ENCODE measurements around the gene C4orf46.
A peak's percentile ranks its signal among the peaks of the same experiment; 100 is the strongest.
"Not testable (repeated sequence)": the region's sequence is repeated elsewhere in the genome, so short reads cannot be mapped to it uniquely, and the experiment has no call there.

C4orf46 gene

DNA sequence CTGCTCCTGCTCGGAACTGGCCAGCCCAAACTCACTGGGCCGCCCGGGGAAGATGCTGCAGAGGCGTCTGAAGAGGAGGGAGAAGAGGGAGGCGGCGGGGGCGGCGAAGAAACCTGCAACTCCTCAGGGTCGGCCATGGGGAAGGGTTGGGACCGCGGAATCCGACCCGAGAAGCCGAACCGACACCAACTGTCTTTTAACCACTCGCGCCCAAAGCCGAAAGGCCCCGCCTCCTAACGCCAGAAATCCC is at the start of gene C4orf46:
TSS of gene C4orf46 (minus strand) at position 223 of the 250 bp plus-strand sequence. CDS start at position 137, 86 bp downstream.
- DNase-seq, result peak; percentile 94

DNA sequence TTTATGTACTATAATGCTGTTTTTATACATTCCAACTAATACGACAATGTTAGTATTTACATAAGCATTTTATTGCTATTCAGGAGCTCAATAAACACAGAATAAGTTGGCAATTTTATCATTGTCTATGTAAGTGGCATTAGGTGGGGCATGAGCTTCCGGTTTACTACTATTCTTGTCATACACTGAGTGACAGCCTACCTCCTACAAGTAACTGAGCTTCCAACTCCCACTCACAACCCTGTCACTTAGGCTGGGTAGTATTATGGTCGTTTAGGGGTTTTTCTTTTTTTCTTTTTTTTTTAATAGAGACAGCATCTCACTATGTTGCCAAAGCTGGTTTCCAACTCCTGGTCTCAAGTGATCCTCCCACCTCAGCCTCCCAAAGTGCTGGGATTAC is 44.1 kb upstream of the C4orf46 start:
- no peak for DNase-seq

DNA sequence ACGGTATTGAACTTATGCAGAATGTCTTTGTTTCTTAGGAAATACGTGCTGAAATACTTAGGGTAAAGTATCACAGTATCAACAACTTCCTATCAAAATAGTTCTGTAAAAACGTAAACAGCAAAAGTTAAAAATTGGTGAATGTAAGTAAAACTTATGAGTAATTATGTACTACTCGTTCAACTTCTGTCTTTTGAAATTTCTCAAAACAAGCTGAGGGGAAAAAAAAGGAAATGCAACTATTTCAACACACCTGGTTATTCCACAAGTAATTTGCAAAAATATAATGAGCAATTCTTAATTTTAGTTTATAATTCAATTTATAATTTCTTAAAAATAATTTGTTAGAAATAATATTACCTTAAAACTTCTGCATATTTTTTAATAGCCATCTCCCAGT is 43.2 kb upstream of the C4orf46 start:
- DNase-seq, result no peak

DNA sequence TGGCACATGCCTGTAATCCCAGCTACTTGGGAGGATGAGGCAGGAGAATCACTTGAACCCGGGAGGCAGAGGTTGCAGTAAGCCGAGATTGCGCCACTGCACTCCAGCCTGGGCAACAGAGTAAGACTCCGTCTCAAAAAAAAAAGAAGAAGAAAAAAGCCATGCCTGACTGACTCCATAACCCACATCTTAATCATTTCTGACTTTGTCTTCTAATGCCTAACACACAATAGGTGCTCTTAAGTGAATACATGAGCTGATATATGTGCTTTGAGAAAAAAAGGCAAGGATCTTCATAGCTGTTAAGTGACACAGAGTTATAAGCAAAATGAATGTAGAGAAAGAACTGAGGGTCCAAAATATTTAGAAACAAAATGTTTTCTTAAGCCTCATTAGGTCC is 40.9 kb upstream of the C4orf46 start:
- not testable (repeated sequence) for DNase-seq

DNA sequence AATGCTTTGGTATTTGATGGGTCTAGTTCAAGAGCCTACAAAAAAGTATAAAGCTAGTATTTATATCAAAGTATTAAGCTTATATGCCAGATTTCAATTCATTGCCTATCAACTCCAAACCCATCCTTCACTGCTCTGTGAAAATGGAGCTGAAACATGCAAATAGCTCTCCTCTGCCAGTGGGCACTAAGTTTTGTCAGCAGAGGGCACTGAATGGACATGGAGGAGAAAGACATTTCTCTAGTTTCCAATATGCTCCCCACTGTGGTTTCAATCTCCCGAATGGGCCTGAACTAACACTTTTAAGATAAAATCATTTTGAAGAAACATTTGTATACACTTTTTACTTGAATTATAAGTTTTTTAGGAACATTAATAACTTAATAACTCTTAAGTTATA is 39.1 kb upstream of the C4orf46 start:
- no peak for DNase-seq

DNA sequence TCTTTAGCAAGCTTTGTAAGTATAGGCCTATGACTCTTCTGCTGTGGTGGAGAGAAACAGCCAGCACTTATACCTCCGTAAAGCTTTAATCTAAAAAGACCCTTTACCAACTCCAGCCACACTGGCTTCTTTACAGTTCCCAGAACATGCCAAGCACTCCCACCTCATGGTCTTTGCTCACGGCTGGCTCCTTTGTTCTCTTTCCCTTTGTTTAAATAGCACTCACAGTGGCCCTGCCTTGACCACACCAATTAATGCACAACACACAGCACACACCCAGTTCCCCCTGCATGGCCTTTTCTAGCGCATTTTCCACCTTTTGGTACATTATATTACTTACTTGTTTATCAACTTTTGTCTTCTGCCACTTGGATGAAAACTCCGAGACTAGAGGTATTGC is 32.6 kb upstream of the C4orf46 start:
- no peak for DNase-seq

DNA sequence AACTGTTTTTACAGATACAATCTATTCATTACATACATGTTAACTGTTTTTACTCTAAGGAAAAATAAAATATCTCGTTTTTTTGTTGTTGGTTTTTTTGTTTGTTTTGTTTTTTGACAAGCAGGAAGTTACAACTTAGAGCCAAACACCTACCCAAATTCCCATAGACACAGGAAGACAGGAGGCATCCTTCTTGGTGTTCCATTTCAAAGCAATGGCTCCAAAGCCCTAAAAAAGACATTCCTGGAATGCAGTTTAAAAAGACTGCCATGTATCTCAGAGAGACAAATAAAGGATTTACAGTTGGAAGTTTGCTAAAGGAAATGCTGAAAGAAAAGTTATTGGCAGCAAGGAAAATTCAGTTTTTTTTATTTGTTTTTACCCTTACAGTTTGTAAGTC is 17.1 kb upstream of the C4orf46 start:
- DNase-seq, result no peak

DNA sequence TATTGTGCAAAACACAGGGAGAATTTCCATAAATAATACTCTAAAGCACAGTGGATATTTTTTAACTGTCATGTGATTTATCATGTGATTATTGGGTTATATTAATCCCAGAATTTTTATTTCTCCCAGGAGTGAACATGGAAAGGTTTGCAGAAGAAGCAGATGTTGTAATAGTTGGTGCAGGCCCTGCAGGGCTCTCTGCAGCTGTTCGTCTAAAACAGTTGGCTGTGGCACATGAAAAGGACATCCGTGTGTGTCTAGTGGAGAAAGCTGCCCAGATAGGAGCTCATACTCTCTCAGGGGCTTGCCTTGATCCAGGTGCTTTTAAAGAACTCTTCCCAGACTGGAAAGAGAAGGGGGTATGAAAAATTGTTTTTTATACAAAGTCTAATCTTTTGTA is 10.4 kb upstream of the C4orf46 start:
- DNase-seq, result no peak

DNA sequence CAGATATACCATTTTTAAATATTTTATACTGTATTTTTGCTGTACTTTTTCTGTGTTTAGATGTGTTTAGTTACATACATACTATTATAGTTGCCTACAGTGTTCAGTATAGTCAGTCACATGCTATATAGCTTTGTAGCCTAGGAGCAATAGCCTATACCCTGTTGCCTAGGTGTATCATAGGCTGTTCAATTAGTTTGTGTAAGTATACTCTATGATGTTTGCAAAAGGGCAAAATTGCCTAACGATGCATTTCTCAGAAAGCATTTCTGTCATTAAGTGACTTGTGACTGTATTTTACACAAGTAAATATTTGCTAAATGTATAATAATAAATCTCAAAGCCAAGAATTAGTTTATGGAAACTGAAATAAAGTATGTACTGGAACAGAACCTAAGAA is 9.9 kb upstream of the C4orf46 start:
- DNase-seq, result no peak

DNA sequence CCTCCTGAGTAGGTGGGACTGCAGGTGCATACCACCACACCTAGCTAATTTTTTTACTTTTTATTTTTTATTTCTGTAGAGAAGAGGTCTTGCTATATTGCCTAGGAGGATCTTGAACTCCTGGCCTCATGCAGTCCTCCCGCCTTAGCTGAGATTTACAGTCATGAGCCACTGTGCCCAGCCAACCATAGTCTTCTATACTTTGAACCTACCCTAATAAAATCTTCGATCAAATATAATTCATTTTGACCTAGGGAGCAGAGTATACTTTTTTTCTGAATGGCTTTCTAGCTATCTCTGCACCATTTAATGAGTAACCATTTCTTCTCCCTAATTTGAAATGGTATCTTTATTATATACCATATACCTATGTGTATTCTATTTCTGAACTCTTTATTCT is 7.1 kb upstream of the C4orf46 start:
- no peak for DNase-seq

DNA sequence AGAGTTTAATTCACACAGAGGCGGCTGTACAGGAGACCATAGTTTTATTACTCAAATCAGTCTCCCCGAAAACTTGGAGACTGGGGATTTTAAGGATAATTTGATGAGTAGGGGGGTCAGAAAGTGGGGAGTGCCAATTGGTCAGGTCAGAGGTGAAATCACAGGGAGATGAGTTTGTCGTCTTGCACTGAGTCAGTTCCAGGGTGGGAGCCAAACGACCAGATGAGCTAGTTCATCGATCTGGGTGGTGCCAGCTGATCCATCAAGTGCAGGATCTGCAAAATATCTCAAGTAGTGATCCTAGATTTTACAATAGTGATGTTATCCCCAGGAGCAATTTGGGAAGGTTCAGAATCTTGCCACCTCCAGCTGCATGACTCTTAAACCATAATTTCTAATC is 4.4 kb upstream of the C4orf46 start:
- no peak for DNase-seq

DNA sequence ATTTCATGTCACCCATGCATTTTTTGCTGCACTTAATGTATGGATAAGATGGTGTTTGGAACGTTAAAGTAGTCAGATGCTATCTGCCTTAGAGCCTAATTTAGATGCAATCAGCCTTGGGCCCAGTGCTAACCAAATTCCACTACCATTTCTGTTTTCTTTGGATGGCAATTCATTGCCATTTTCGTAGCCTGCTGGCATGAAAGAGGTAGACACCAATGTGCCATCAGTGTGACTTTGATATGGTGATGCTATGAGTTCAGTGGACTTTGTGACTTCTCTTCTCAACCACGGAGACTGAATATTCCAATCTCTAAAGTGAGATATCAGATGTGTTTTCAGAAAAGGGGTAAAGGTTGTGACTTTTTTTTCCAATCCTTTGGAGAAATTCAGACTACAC is 1.9 kb upstream of the C4orf46 start:
- no peak for DNase-seq

DNA sequence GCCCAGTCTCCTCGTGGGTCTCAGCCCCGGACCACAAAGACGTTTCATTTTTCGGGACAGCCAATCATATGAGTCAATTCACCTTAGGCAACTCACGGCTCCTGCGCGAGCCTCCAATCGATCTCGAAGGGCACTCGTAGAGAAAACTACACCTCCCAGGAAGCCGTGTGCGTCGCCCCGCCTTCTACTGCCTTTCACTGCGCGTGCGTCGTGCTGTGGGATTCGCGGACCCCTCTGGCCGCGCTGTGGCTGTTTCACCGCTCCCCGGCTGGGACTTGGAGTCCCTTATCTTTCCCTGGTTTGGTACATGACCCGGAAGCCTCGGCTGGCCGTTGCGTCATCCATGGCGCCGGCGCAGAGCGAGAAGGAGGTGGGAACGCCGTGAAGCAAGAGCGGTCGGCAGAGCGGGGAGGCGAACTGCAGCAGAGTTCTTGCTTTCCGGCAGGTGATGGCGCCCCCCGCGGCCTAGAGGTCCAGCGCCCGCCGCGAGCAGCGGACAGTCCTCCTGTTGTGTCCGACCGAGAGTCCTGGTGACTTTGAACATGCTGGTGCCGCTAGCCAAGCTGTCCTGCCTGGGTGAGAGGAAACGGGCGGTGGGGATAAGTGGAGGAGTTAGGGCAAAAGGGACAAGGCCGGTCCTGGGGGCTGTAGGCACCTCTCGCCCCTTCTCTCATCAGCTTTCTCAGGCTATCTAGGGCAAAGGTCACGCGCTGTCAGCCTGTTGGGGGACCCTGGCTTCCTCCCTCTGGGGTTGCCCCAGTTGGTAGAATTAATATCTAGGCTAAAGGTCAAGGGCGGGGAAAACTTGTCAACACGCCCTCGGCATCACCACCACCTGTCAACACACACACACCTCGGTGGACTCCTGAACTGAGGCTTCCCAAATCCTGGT is 474 bp upstream of the C4orf46 start, which contains the start of gene ETFDH:
TSS of gene ETFDH (plus strand) at position 382 of the 892 bp plus-strand sequence. CDS start at position 543, 161 bp downstream.
- DNase-seq, result peak; percentile 98

DNA sequence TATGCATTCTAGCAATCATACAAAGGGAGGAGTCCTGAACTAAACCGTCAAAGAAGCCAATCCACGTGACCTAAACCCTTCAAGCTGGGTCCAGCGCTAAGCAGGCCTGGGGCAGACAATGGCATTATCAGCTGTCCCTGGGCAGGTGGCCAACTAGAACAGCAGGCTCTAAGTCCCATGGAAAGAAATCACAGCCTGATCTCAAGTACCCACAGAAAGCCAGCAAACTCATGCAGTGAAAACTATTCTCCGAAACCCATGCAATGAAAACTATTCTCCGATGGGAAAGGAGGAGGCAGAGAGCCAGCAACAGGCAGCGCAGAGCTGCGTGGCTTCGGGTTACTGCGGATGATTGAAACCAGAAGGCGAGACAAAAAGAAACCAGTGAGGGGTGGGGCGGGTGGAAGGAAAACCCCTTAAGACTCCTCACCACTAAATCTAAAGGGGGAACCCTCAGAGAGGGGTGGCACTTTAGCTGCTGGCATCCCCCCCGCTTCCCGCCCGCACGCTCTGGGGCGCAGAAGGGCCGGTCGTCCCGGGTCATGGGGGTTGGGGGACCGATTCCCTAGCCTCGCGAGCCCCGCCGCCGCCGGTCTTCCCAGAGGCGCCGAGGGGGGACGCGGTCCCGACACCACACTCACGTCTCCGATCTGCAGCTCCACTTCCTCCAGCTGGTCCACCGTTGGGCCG is 567 bp downstream of the C4orf46 start:
- DNase-seq, result peak; percentile 83

DNA sequence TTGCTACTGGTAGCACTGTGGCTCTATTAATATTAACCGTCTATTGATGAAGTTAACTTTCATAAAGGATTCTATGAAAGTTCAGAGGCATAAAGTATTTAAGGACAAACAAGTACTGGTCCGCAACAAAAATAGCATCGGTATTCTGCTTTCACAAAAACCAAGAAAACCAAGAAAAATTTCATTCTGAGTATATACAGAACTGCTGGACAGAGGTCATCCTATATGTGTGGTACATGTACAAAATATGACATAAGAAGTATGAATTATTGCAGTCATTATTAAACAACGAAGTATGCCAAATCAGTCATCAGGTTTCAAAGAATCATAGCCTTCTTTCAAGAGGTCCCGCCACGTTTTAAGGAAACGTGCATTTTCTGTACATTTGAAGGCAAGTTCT is 2.4 kb downstream of the C4orf46 start:
- no peak for DNase-seq

DNA sequence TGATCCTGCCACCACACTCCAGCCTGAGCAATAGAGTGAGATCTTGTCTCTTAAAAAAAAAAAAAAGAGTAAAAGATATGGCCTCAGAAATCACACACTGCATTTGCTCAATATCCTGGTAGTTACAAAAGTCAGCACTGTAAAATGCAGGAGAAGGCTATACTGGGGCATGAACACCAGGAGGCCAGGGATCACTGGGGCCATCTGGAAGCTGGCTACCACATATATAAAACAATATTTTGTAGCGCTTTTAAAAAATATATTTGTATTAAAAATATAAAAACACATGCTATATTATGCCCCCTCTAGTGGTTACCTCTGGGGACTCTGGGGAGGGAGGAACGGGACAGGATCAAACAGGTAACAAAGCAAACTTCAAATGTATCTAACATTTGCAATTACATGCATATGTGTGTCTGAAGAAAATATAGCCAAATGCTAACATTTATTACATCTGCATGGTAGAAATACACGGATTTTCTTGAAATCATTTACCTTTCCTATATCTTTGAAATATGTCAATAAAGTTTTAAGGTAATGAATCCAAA is 4.0 kb downstream of the C4orf46 start:
- DNase-seq, result no peak

DNA sequence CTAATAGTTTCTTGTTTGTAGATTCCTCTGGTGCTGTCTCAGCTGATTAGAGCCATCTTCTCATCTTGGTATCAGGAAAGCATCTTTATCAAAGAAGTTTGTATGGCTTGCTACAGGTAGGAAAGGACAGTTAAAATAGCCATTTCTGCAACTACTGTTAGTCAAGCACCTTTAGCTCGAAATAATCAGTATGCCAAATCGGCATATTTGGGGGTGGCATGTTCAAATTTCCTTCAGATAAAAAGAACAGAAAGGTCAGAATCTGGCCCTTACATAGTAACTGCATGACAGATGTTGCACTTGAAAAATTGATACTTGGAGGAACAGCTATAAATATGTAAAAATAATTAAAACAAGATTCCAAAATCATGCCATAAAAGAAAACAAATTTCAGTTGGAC is 4.8 kb downstream of the C4orf46 start:
- no peak for DNase-seq

DNA sequence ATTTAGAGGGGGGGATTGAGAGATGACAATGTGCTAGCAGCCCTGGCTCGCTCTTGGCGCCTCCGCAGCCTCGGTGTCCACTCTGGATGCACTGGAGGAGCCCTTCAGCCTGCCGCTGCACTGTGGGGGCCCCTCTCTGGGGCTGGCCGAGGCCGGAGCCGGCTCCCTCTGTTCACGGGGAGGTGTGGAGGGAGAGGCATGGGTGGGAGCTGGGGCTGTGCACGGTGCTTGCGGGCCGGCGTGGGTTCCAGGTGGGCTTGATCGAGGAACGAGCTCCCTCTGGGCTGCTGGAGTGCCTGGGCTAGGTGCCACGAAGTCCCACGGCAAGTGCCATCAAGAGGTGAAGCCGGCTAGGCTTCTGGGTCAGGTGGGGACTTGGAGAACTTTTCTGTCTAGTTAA is 6.9 kb downstream of the C4orf46 start:
- DNase-seq, result no peak

DNA sequence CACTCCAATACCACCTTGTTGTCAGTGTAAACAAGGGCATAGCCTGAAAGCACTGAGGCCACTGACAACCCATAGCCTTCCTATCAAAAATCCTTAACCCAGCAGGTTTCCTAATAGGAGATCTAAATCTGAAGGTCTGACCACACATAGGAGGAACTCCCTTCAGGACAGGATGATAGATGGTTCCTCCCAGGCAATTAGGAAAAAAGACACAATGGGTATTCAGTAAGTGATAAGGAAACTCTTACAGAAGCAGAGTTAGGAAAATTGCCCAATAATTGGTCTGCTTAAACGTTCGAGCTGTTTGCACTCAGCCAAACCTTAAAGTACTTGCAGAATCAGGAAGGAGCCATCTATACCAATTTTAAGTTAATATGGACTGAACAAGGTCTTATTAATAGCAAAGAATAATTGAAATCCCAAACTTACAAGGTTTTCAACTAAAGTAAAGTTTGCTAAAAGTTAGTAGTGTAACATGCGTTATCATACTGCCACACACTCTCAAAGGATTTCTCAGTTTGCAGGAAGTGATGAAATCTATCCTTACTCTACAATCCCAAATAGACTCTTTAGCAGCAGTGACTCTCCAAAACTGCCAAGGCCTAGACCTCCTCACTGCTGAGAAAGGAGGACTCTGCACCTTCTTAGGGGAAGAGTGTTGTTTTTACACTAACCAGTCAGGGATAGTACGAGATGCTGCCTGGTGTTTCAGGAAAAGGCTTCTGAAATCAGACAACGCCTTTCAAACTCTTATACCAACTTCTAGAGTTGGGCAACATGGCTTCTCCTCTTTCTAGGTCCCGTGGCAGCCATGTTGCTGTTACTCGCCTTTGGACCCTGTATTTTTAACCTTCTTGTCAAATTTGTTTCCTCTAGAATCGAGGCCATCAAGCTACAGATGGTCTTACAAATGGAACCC is 7.7 kb downstream of the C4orf46 start:
- DNase-seq, result not testable (repeated sequence)

DNA sequence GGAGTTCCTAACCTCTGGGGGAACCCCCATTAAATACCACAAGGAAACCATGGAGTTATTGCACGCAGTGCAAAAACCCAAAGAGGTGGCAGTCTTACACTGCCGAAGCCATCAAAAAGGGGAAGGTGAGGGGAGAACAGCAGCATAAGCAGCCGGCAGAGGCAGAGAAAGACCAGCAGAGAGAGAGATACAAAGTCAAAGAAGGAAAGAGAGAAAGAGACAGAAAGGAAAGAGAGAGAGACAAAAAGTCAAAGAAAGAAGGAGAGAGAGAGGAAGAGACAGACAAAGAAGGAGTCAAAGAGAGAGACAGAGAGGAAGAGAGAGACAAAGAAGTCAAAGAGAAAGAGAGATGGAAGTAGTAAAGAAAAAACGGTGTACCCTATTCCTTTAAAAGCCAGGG is 8.4 kb downstream of the C4orf46 start:
- not testable (repeated sequence) for DNase-seq

DNA sequence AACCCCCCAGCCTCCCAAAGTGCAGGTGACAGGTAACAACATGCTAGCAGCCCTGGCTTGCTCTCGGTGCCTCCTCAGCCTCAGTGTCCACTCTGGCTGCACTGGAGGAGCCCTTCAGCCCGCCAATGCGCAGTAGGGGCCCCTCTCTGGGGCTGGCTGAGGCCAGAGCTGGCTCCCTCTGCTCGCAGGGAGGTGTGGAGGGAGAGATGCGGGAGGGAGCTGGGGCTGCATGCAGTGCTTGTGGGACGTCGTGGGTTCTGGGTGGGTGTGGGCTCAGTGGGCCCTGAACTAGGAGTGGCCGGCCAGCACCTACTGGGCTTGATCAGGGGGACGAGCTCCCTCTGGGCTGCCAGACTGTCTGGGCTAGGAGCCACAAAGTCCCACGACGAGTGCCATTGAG is 14.4 kb downstream of the C4orf46 start:
- DNase-seq, result no peak

DNA sequence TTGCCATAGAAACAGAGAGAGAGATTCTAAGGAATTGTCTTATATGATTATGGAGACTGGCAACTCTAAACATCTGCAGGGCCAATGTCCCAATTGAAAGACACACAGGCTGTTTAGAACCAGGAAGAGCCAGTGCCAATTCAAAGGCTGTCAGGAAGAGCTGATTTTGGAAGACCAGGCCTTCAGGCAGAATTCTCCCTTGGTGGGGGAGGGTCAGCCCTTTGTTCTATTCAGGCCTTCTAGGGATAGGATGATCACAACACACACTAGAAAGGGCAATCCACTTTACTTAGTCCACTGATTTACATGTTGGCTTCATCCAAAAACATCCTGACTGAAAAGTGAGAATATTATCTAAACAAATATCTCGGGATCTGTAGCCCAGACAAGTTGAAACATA is 15.2 kb downstream of the C4orf46 start:
- no peak for DNase-seq

DNA sequence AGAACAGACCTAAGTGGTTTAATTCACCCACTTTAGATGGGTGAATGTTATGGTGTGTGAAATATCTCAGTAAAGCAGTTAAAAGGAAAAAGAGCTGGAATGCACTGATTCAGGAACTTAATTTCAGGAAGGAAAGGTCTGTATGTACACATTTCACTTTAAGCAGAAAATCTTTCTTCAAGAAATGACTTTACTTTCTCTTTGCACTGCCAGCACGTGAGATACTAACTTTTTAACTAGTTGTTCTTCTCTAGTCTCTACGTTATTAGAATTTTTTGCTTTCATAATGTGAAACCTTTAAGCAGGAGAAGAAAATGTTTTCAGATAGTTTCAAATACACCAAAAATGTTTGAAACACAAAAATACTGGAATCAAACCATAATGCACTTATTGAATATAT is 18.8 kb downstream of the C4orf46 start:
- no peak for DNase-seq
